GM19025 (cell line): ENCODE measurements around the gene PARK7.
"Not testable (repeated sequence)": the region's sequence is repeated elsewhere in the genome, so short reads cannot be mapped to it uniquely, and the experiment has no call there.

Source experiments
- ATAC-seq: cut with Tn5 transposase; IDR thresholded peaks from one replicate; pipeline ENCODE4 v1.9.1; 2021; ENCODE audit warnings: mild to moderate bottlenecking, low read depth, moderate library complexity; ENCODE audit not compliant: unreplicated experiment

The PARK7 gene

DNA sequence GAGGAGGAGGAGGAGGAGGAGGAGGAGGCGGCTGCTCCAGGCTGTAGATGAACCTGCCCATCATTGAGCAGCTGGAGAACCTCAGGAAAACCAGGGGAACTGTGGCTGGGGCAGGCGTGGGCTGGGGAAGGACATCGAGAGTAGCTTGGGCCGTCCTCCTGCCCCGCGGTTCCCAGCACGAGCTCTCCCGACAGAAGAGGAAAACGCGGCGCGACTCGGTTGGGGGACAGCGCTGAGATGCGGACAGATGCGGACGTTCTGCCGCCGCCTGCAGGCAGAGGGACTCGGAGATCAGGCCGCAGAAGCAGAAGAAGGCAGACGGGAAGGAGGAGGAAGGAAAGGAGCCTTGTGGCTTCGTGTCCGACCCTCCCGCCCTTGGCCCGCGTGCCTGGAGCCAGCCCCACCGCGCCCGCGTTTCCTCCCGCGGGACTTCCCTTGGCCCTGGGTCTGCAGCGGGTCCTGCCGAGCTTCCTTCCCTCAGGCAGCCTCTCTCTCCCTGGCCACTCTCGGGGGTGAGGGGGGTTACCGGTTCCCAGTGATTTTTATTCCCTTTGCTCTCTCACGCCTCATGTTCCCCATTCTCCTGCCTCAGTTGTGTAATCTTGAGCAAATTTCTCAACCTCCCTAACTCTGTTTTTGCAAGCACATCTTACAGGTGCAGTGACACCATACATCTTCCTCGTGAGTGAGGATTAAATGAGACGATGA, 19.1 kb upstream of the PARK7 start:
- ATAC-seq, result no peak

DNA sequence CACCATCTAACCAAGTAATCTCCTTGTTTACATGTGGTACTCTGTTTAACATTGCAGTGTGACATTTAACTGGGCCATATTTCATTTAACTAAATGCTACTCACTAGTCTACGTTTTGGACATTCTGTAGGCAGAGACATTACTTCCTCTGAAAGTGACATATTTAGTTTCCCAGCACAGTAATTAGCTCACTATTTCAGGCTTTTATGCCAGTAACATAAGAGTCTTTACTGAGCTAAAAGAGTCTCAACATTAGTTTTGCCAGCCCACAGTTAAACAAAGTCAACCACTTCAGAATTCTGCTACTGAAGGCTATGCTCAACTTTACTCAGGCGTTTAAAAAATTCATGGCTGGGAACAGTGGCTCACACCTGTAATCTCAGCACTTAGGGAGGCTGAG, 18.3 kb upstream of the PARK7 start:
- no peak for ATAC-seq

DNA sequence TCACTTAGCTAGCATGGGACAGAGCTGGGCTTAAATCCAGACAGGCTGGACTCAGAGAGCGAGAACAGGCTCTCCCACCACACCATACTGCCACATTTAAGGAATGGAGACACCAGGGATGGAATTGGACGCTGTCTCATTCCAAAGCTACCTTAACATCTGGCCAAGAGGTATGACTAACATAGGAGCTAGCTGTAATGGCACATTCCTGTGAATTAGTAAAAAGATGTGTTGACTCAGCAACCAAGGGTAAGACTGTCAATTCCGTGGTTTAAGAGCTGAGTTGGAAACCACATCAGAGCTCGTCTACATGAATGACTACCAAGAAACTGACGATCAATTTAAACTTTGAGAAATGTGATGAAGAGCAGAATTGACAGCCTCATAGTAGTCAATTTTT, 12.6 kb upstream of the PARK7 start:
- ATAC-seq, result no peak

- not testable (repeated sequence) for ATAC-seq
Observed at GRCh38 chr1:7952791-7953190, 8.7 kb upstream of the PARK7 start.

GRCh38 chr1:7953850-7954609, 7.5 kb upstream of the PARK7 start:
- peak; percentile 94 for ATAC-seq

- ATAC-seq, result no peak
Observed at GRCh38 chr1:7954683-7955082, 6.8 kb upstream of the PARK7 start.

DNA sequence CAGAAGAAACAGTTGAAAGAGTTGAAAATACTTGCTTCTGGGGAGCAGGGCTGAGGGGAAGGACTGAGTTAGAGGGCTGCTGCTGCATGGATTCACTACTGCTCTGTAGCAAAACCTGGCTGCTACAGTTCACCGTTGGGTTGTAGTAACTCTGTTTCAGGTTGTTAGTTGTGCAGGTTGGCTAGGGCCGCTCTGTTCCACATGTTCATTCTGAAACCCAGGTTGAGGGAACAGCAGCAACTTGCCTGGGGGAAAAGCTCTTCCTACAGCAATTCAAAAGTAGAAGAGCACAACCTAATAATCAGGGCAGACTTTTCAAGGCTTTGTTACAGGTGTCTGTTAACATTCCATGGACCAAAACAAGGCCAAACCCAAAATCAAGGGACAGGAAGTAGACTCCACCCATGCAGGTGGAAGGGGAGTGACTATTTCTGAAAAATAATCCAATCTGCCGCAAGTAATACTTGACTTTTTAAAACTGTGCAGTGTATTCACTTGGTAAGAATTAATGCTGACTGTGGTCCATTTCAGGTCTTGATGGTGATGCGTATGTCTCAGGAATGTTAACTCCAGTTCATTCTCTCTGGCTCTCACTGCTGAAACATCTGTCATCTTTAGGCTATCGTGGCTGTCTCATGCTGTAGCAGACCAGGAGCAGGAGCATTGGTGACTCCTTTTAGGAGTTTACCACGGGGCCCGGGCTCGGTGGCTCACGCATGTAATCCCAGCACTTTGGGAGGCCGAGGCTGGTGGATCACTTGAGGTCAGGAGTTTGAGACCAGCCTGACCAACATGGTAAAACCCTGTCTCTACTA, 5.1 kb upstream of the PARK7 start:
- no peak for ATAC-seq

GRCh38 chr1:7960165-7960564, 1.3 kb upstream of the PARK7 start:
- no peak for ATAC-seq

DNA sequence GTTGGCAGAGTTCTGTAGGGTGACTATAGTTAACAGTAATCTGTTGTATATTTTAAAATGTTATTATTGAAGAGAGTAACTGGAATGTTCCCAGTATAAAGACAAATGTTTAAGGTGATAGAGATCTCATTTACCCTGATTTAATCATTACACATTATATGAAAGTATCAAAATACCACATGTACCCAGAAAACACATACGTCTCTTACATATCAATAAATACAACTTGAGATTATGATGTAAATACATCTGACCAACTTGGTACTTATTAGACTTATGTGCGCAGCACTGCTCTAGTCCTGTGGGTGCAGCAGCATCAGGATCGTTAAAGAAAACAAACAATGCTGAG, 670 bp upstream of the PARK7 start:
- ATAC-seq, result no peak

- no peak for ATAC-seq
Observed at GRCh38 chr1:7962014-7962335, 464 bp downstream of the PARK7 start.

DNA sequence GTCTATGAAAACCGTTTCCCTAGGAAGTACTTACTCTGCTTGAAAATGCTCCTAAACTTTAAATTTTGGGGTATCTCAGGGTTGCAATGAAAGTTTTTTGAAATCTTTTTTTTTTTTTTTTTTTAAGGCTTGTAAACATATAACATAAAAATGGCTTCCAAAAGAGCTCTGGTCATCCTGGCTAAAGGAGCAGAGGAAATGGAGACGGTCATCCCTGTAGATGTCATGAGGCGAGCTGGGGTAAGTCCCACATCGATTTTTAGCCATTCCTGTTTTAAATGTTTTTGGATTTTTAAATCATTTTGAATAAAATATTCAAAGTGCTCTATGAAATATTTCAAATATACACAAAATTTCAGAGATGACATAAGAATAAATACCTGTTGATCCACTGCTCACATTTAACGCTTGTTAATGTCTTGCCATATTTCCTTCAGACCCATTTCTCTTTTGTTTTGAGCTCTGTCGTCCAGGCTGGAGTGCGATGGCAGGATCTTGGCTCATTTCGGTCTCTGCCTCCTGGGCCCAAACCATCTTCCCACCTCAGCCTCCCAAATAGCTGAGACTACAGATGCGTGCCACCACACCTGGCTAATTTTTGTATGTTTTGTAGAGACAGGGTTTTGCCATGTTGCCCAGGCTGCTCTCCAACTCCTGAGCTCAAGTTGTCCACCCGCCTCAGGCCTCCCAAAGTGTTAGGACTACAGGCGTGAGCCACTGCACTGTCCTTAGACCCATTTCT, 1.3 kb downstream of the PARK7 start:
- ATAC-seq, result no peak

- ATAC-seq, result not testable (repeated sequence)
Observed at GRCh38 chr1:7963378-7963730, 1.8 kb downstream of the PARK7 start.

DNA sequence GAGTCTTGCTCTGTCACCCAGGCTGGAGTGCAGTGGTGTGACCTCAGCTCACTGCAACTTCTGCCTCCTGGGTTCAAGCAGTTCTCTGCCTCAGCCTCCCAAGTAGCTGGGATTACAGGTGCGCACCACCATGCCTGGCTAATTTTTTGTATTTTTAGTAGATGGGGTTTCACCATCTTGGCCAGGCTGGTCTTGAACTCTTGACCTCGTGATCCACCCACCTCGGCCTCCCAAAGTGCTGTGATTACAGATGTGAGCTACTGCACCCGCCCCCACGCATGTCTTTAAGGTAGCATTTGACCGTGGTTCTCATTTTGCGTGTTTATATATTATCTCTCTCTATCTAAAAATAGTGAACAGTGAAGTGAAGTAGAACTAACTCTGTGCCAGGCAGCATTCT, 2.3 kb downstream of the PARK7 start:
- not testable (repeated sequence) for ATAC-seq

GRCh38 chr1:7964476-7964875, 3.0 kb downstream of the PARK7 start:
- no peak for ATAC-seq

- no peak for ATAC-seq
Observed at GRCh38 chr1:7967196-7967595, 5.7 kb downstream of the PARK7 start.

GRCh38 chr1:7967651-7968050, 6.1 kb downstream of the PARK7 start:
- no peak for ATAC-seq

- no peak for ATAC-seq
Observed at GRCh38 chr1:7970246-7970645, 8.7 kb downstream of the PARK7 start.

- no peak for ATAC-seq
Observed at GRCh38 chr1:7971024-7971423, 9.5 kb downstream of the PARK7 start.

GRCh38 chr1:7972285-7972684, 10.8 kb downstream of the PARK7 start:
- ATAC-seq, result no peak

- ATAC-seq, result no peak
Observed at GRCh38 chr1:7973086-7973485, 11.6 kb downstream of the PARK7 start.
